Activated CD4-positive, CD25-positive, alpha-beta regulatory T cell treated with anti-CD3 and anti-CD28 coated beads, Interleukin-2, amount 50 U/mL, for 24 hours (primary cell): ENCODE data around the gene IKZF4.
A peak's percentile ranks its signal among the peaks of the same experiment; 100 is the strongest.
"Not testable (repeated sequence)": the region's sequence is repeated elsewhere in the genome, so short reads cannot be mapped to it uniquely, and the experiment has no call there.

Experiments
- ATAC-seq, 2 donors: fragments of 150-1000 bp; cut with Tn5 transposase; one replicate each; pipeline ENCODE4 v1.10.0; 2021; ENCODE audit warnings: mild to moderate bottlenecking in 1 of 2, moderate library complexity in 1 of 2

The IKZF4 gene

GRCh38 chr12:56040963-56041551 lies 20.2 kb downstream of the IKZF4 start:
- ATAC-seq: peak; percentile 25 to 27

DNA sequence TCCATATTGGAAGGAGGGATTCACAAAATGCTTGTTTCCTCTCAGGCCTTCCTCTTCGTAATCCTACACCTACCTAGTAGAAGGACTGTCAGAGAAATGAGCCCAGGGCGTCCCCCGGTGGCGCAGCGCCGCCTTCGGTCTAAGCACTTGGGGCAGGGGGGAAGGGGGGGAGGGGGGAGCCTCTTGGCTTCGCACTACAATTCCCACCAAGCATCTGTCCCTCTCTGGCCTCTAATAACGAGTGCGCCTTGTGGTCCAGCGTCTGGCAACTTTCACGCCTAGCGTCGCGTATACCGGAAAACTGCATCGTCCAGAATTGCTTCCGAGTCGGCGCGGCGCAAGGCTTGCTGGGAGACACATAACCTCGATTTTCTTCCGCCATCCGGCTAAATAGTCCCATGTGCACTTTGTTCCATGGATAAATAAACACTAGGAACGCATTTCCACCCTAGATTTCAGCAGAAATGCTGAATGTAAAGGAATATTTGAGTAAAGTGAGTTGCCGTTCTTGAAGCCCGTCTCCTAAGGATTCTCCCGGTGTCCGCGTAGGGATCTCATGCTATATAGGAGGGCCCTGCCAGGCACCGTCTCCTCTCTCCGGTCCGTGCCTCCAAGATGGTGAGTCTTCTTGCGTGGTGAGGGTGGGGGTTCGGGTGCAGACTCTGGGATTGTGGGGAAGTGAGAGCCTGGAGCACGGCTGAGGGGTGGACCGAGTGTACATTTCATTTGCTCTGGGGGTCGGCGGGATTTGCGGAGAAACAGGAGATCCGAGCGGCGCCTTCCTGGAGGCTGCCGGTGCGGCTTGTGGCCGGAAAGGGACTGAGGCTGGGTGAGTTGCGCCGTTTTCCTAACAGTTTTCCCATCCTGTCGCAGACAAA lies 20.9 kb downstream of the IKZF4 start, which contains the start of gene RPS26:
TSS of gene RPS26 (plus strand) at position 367 of the 878 bp plus-strand sequence. CDS start at position 616, 249 bp downstream.
- peak; percentile 76 to 83 for ATAC-seq

DNA sequence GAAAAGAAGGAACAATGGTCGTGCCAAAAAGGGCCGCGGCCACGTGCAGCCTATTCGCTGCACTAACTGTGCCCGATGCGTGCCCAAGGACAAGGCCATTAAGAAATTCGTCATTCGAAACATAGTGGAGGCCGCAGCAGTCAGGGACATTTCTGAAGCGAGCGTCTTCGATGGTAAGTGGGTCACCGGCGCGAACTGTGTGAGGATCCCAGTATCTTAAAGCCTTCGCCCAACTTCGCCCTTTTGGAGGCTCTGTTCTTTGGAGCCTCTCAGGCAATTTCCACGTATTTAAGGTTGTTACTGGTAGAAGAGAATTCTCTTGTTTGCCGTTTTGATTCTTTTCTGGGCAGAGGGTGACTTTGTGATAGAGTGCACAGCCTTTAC lies 21.6 kb downstream of the IKZF4 start:
- ATAC-seq: not testable (repeated sequence)

- ATAC-seq: no peak
Observed at GRCh38 chr12:56042843-56043242, 22.0 kb downstream of the IKZF4 start.

GRCh38 chr12:56046027-56046780 lies 25.4 kb downstream of the IKZF4 start:
- ATAC-seq: no peak

DNA sequence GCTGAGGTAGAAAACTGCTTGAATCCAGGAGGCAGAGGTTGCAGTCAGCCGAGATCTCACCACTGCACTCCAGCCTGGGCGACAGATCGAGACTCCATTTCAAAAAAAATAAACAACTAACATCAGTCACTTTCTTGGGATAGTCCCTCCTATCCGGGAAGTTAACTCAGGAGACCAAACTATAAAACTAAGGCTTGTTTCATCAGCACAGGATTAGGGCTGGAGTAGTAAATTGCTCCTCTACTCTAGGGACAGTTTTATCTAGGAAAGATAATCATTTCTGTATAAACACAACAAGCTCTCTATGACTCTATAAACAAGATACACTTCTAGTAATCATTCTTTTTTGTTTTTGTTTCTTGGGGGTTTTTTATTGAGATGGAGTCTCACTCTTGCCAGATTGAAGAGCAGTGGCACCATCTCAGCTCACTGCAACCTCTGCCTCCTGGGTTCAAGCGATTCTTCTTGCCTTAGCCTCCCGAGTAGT lies 32.6 kb downstream of the IKZF4 start:
- ATAC-seq: no peak

- ATAC-seq: not testable (repeated sequence)
Observed at GRCh38 chr12:56059964-56060363, 39.1 kb downstream of the IKZF4 start.

DNA sequence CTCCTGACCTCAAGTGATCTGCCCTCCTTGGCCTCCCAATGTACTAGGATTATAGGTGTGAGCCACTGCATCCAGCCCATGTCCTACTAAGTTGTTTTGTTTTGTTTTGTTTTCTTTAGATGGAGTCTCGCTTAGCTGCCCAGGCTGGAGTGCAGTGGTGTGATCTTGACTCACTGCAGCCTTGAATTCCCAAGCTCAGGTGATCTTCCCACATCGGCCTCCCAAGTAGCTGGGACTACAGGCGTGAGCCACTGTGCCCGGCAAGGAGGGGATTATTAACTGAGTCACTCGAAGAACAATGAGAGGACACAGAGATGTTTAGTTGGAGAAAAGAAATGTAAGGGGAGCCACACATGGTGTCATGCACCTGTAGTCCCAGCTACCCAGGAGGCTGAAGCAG lies 41.1 kb downstream of the IKZF4 start:
- no peak for ATAC-seq

DNA sequence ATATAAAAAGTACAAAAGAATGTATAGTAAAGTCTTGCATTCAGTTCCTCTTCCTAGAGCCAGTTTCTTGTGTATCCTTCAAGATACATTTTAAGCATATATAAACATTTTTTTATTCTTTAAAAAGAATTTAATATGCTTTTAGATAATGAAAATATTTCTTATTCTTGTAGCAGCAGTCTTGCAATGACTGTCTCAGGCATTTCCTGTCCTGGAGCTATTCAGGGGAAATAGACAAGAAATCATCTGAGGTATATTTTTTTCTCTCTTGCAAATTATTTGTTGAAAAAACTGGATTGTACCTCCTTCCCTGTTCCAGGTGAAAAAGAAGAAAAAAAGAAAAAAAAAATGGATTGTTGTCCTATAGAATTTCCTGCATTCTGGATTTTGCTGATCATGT lies 42.2 kb downstream of the IKZF4 start:
- no peak for ATAC-seq

- ATAC-seq: no peak
Observed at GRCh38 chr12:56071648-56072047, 50.8 kb downstream of the IKZF4 start.

- no peak for ATAC-seq
Observed at GRCh38 chr12:56074396-56074795, 53.6 kb downstream of the IKZF4 start.

- not testable (repeated sequence) for ATAC-seq
Observed at GRCh38 chr12:56077966-56078365, 57.1 kb downstream of the IKZF4 start.

DNA sequence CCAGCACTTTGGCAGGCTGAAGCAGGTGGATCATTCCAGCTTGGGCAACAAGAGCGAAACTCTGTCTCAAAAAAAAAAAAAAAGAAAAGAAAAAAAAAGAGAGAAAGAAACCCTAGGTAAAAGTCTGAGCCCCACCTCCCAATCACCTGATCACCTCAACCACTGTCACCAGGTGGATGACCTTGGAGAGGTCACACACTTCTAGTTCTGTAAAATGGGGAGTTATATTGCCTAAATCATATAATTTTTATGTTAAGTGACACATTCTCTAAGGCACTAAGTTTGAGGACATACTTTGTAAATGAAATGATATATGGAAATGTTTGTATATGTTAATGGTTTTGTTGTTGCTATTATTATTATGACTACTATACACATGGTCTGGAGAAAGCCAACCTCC lies 57.6 kb downstream of the IKZF4 start:
- no peak for ATAC-seq

- peak; percentile 60 to 63 for ATAC-seq
Observed at GRCh38 chr12:56078931-56079722, 58.3 kb downstream of the IKZF4 start.

- peak; percentile 77 to 86 for ATAC-seq
Observed at GRCh38 chr12:56079723-56080555, 59.1 kb downstream of the IKZF4 start, which contains the start of gene ERBB3. Gene ERBB3, plus strand, starts transcription at chr12:56080165. Its CDS starts 136 bp downstream, at chr12:56080301.

DNA sequence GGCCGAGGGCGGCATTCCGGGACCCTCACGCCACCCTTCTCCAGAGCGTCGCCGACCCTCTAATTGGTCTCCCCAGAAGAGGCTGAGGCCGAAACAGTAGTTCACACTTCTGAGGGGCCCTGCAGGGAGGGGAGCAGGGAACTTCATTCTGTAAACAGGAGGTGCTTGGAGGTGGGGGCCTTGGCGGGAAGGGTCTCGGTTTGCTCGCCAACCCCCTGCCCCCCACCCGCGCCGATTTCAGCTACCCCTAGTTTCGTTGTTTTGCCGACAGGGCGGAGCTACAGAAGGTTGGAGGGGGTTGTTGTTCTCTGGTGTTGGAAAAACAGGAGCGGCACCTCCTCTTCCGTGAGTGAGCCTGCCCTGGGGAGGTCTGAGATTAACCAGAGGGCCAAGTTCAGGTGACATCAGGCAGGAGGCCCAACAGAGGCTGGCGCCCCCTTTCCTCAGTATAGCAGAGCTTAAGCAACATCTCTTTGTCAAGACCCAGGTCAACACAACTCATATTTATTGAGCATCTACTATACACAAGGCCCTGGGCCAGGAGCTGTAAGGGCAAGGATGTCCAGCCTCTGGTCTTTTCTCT lies 59.8 kb downstream of the IKZF4 start:
- no peak for ATAC-seq

DNA sequence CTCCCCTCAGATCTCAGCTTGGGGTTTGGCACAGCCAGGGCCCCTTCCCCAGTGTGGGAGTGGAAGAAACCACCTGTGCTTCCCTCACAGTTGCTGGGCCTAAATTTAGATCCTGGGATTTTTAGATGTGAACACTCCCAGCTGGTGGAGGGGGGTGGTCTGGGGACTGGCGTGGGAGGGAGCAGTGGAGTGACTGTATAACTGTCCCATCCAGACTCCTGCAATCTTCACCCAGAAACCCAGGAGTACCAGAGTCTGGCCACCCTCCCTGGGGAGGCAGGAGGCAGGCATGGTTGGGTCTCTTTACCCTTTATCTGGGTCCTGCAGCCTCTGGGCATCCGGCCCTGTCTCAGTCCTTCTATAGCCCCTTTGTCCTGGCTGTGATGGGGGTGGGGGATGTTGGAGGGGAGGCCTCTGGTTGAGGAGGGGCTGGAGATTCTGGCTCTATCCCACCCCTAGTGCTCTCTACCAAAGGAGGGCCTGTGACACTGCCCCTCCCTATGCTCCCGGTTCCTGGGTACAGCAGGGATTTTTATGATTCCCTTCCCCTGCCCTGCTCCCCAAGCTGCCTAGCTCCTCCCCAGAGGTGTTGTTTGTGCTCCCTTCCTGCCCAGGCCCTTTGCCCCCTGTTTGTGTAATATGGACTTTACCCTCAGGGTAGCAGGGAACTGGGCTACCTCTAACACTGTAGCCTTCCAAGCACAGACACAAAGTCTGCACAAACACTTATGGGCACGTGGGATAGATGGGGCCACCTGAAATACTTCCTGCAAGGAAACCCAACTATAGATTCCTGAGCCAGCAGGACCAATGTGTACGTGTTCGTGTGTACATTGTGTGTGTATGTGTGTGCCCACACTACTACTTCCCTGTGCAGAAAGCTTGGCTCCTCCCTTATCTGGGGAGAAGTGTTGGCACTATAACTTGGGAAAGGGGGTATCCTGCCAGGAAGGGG lies 60.8 kb downstream of the IKZF4 start:
- ATAC-seq: no peak

DNA sequence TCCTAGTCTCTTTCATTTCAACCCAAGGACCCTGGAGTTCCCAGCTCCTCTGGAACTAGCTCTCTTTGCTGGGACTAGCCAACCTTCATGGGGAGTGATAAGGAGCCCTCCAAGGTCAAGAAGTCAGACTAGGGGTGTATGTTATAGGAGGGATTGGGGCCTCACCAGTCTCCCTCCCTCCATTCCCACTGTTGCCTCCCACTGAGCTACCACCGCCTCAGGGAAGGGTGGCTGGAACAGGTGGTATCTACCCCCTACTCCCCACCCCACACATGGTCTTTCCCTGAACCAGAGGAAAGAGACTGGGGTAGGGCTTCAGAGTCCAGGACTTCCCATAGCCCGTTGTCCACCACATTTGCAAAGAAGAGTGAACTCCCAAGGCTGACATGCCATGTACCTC lies 61.5 kb downstream of the IKZF4 start:
- no peak for ATAC-seq

- ATAC-seq: no peak
Observed at GRCh38 chr12:56082967-56083366, 62.1 kb downstream of the IKZF4 start.
